Muscle layer of colon (tissue), 2 donors: ENCODE measurements around the gene MACROD2.

ENCODE experiments used
- H3K27ac ChIP-seq: one replicate; pipeline ENCODE4 v1.7.0; 2013; ENCODE audit warnings: low read depth, mild to moderate bottlenecking, low read length, moderate library complexity
- H3K27me3 ChIP-seq, 2 donors: one replicate each; pipeline ENCODE4 v1.7.0; 2013; ENCODE audit warnings: low read length in 2 of 2, mild to moderate bottlenecking in 2 of 2; ENCODE audit not compliant: insufficient read depth in 2 of 2, control insufficient read depth in 1 of 2
- H3K36me3 ChIP-seq: one replicate; pipeline ENCODE4 v1.7.0; 2013; ENCODE audit warnings: mild to moderate bottlenecking, low read length; ENCODE audit not compliant: insufficient read depth
- H3K4me1 ChIP-seq: one replicate; pipeline ENCODE4 v1.7.0; 2013; ENCODE audit warnings: mild to moderate bottlenecking, low read length; ENCODE audit not compliant: insufficient read depth
- H3K4me3 ChIP-seq, 2 donors: one replicate each; pipeline ENCODE4 v1.7.0; 2013; ENCODE audit warnings: low read length in 2 of 2, low read depth in 1 of 2, mild to moderate bottlenecking in 1 of 2, moderate library complexity in 1 of 2
- H3K9ac ChIP-seq: one replicate; pipeline ENCODE4 v1.7.0; 2013; ENCODE audit warnings: low read length
- H3K9me3 ChIP-seq: one replicate; pipeline ENCODE4 v1.7.0; 2013; ENCODE audit warnings: mild to moderate bottlenecking, low read length
- donor health status: abdominal sarcoma.
- donor health status: Adenocarcinoma of cecum.

Gene MACROD2

GRCh38 chr20:14865731-14866130 is 870.4 kb downstream of the MACROD2 start:
- H3K4me3 ChIP-seq = no peak overlapping the region
- no peaks in the 10 kb centered on the region for H3K36me3 ChIP-seq
- no peaks in the 10 kb centered on the region for H3K9me3 ChIP-seq
- H3K4me1 ChIP-seq = peaks cover 1% of the 10 kb centered on the region
- H3K27me3 ChIP-seq = no peaks in the 10 kb centered on the region
- H3K9ac ChIP-seq = no peak overlapping the region
- H3K27ac ChIP-seq = no peak overlapping the region

GRCh38 chr20:14866841-14867514 is 871.7 kb downstream of the MACROD2 start:
- no peaks in the 10 kb centered on the region for H3K4me1 ChIP-seq
- H3K27me3 ChIP-seq = no peaks in the 10 kb centered on the region
- H3K27ac ChIP-seq = no peak overlapping the region
- H3K9ac ChIP-seq = no peak overlapping the region
- no peak overlapping the region for H3K4me3 ChIP-seq
- H3K36me3 ChIP-seq = no peaks in the 10 kb centered on the region
- no peaks in the 10 kb centered on the region for H3K9me3 ChIP-seq

- H3K9me3 ChIP-seq = no peaks in the 10 kb centered on the region
- no peaks in the 10 kb centered on the region for H3K27me3 ChIP-seq
- H3K9ac ChIP-seq = no peak overlapping the region
- H3K36me3 ChIP-seq = no peaks in the 10 kb centered on the region
- no peak overlapping the region for H3K27ac ChIP-seq
- H3K4me3 ChIP-seq = no peak overlapping the region
- H3K4me1 ChIP-seq = no peaks in the 10 kb centered on the region
Observed at GRCh38 chr20:14877301-14878028, 882.1 kb downstream of the MACROD2 start.

GRCh38 chr20:14878676-14879019 is 883.3 kb downstream of the MACROD2 start:
- no peak overlapping the region for H3K4me3 ChIP-seq
- H3K27ac ChIP-seq = no peak overlapping the region
- H3K9me3 ChIP-seq = no peaks in the 10 kb centered on the region
- H3K36me3 ChIP-seq = no peaks in the 10 kb centered on the region
- no peaks in the 10 kb centered on the region for H3K27me3 ChIP-seq
- H3K4me1 ChIP-seq = no peaks in the 10 kb centered on the region
- H3K9ac ChIP-seq = no peak overlapping the region

GRCh38 chr20:14879020-14879697 is 883.8 kb downstream of the MACROD2 start:
- no peaks in the 10 kb centered on the region for H3K27me3 ChIP-seq
- no peak overlapping the region for H3K9ac ChIP-seq
- H3K36me3 ChIP-seq = no peaks in the 10 kb centered on the region
- H3K4me3 ChIP-seq = no peak overlapping the region
- no peaks in the 10 kb centered on the region for H3K4me1 ChIP-seq
- no peak overlapping the region for H3K27ac ChIP-seq
- no peaks in the 10 kb centered on the region for H3K9me3 ChIP-seq

- no peaks in the 10 kb centered on the region for H3K9me3 ChIP-seq
- no peak overlapping the region for H3K4me3 ChIP-seq
- no peak overlapping the region for H3K27ac ChIP-seq
- no peaks in the 10 kb centered on the region for H3K4me1 ChIP-seq
- no peaks in the 10 kb centered on the region for H3K36me3 ChIP-seq
- no peak overlapping the region for H3K9ac ChIP-seq
- H3K27me3 ChIP-seq = no peaks in the 10 kb centered on the region
Observed at GRCh38 chr20:14879839-14880238, 884.5 kb downstream of the MACROD2 start.

- Histone ChIP-seq H3K4me3 (no peak overlapping the region), H3K9me3 (no peaks in the 10 kb centered on the region), H3K27ac (no peak overlapping the region), H3K27me3 (no peaks in the 10 kb centered on the region), H3K9ac (no peak overlapping the region), H3K4me1 (no peaks in the 10 kb centered on the region), H3K36me3 (no peaks in the 10 kb centered on the region)
Observed at GRCh38 chr20:14881518-14881917, 886.2 kb downstream of the MACROD2 start.

- H3K4me1 ChIP-seq = no peaks in the 10 kb centered on the region
- no peak overlapping the region for H3K27ac ChIP-seq
- no peak overlapping the region for H3K9ac ChIP-seq
- no peaks in the 10 kb centered on the region for H3K9me3 ChIP-seq
- no peak overlapping the region for H3K4me3 ChIP-seq
- H3K27me3 ChIP-seq = no peaks in the 10 kb centered on the region
- H3K36me3 ChIP-seq = no peaks in the 10 kb centered on the region
Observed at GRCh38 chr20:14882157-14882556, 886.8 kb downstream of the MACROD2 start.

- H3K4me3 ChIP-seq = no peak overlapping the region
- no peaks in the 10 kb centered on the region for H3K9me3 ChIP-seq
- no peak overlapping the region for H3K9ac ChIP-seq
- no peaks in the 10 kb centered on the region for H3K27me3 ChIP-seq
- H3K36me3 ChIP-seq = no peaks in the 10 kb centered on the region
- H3K4me1 ChIP-seq = no peaks in the 10 kb centered on the region
- H3K27ac ChIP-seq = no peak overlapping the region
Observed at GRCh38 chr20:14882846-14883245, 887.5 kb downstream of the MACROD2 start.

GRCh38 chr20:14883324-14883723 is 888.0 kb downstream of the MACROD2 start:
- Histone ChIP-seq H3K36me3 (no peaks in the 10 kb centered on the region), H3K4me3 (no peak overlapping the region)

GRCh38 chr20:14885661-14886060 is 890.3 kb downstream of the MACROD2 start:
- no peaks in the 10 kb centered on the region for H3K27me3 ChIP-seq
- H3K9me3 ChIP-seq = no peaks in the 10 kb centered on the region
- H3K9ac ChIP-seq = no peak overlapping the region
- no peak overlapping the region for H3K4me3 ChIP-seq
- H3K27ac ChIP-seq = no peak overlapping the region
- no peaks in the 10 kb centered on the region for H3K36me3 ChIP-seq
- no peaks in the 10 kb centered on the region for H3K4me1 ChIP-seq

More at GRCh38 chr20:14883324-14883723, 888.0 kb downstream of the MACROD2 start:
- H3K4me1 ChIP-seq = no peaks in the 10 kb centered on the region
- H3K27me3 ChIP-seq = no peaks in the 10 kb centered on the region
- no peak overlapping the region for H3K27ac ChIP-seq
- H3K9ac ChIP-seq = no peak overlapping the region
- no peaks in the 10 kb centered on the region for H3K9me3 ChIP-seq
